HG03175 (cell line): Measurements from ENCODE around the gene SLC26A2.

Source experiments
- ATAC-seq: cut with Tn5 transposase; IDR thresholded peaks from one replicate; pipeline ENCODE4 v1.9.1; 2021; ENCODE audit warnings: mild to moderate bottlenecking, moderate library complexity; ENCODE audit not compliant: unreplicated experiment

Gene SLC26A2

GRCh38 chr5:149960272-149961185 is at the start of gene SLC26A2:
TSS of gene SLC26A2 (plus strand) at chr5:149960758. CDS start at chr5:149977653, 16,895 bp downstream.
- ATAC-seq: peak; percentile 98

- ATAC-seq: no peak
Observed at GRCh38 chr5:149911031-149911430, 49.5 kb upstream of the SLC26A2 start.

- ATAC-seq: no peak
Observed at GRCh38 chr5:149912226-149912871, 48.2 kb upstream of the SLC26A2 start.

GRCh38 chr5:149913436-149914419 is 46.8 kb upstream of the SLC26A2 start:
- ATAC-seq: no peak

- no peak for ATAC-seq
Observed at GRCh38 chr5:149915392-149916260, 44.9 kb upstream of the SLC26A2 start.

- ATAC-seq: no peak
Observed at GRCh38 chr5:149916334-149917072, 44.1 kb upstream of the SLC26A2 start.

- ATAC-seq: no peak
Observed at GRCh38 chr5:149917073-149917676, 43.4 kb upstream of the SLC26A2 start.

- no peak for ATAC-seq
Observed at GRCh38 chr5:149921597-149921996, 39.0 kb upstream of the SLC26A2 start.

GRCh38 chr5:149922950-149923349 is 37.6 kb upstream of the SLC26A2 start:
- no peak for ATAC-seq

- ATAC-seq: no peak
Observed at GRCh38 chr5:149924486-149924885, 36.1 kb upstream of the SLC26A2 start.

- ATAC-seq: no peak
Observed at GRCh38 chr5:149930043-149930748, 30.4 kb upstream of the SLC26A2 start.

- no peak for ATAC-seq
Observed at GRCh38 chr5:149930749-149931574, 29.6 kb upstream of the SLC26A2 start.

GRCh38 chr5:149931992-149932436 is 28.5 kb upstream of the SLC26A2 start:
- ATAC-seq: no peak

GRCh38 chr5:149932445-149933350 is 27.9 kb upstream of the SLC26A2 start:
- no peak for ATAC-seq

- no peak for ATAC-seq
Observed at GRCh38 chr5:149935431-149935901, 25.1 kb upstream of the SLC26A2 start.

GRCh38 chr5:149936044-149936699 is 24.4 kb upstream of the SLC26A2 start:
- ATAC-seq: no peak
